GM18526 (cell line): ENCODE data around the gene KDM5C.

Source experiments
- POLR2A ChIP-seq: IDR thresholded peaks from 3 replicates; pipeline ENCODE4 v1.6.1; 2011; ENCODE audit not compliant: insufficient read length; ENCODE audit errors: extremely low read depth

The KDM5C gene

GRCh38 chrX:53256446-53257041 is 31.5 kb upstream of the KDM5C start:
- TF ChIP-seq POLR2A: no peak

GRCh38 chrX:53255738-53256191 is 30.8 kb upstream of the KDM5C start:
- no peak for TF ChIP-seq POLR2A

GRCh38 chrX:53254570-53255461 is 29.8 kb upstream of the KDM5C start:
- no peak for TF ChIP-seq POLR2A

- TF ChIP-seq POLR2A: no peak
Observed at GRCh38 chrX:53253293-53254020, 28.4 kb upstream of the KDM5C start.

- TF ChIP-seq POLR2A: no peak
Observed at GRCh38 chrX:53251307-53251706, 26.3 kb upstream of the KDM5C start.

- TF ChIP-seq POLR2A: no peak
Observed at GRCh38 chrX:53250556-53250955, 25.5 kb upstream of the KDM5C start.

GRCh38 chrX:53249408-53250042 is 24.5 kb upstream of the KDM5C start:
- no peak for TF ChIP-seq POLR2A

- no peak for TF ChIP-seq POLR2A
Observed at GRCh38 chrX:53247928-53248327, 22.9 kb upstream of the KDM5C start.

GRCh38 chrX:53246231-53246630 is 21.2 kb upstream of the KDM5C start:
- no peak for TF ChIP-seq POLR2A

GRCh38 chrX:53244610-53245009 is 19.6 kb upstream of the KDM5C start:
- TF ChIP-seq POLR2A: no peak

GRCh38 chrX:53242310-53242709 is 17.3 kb upstream of the KDM5C start:
- TF ChIP-seq POLR2A: no peak

- TF ChIP-seq POLR2A: no peak
Observed at GRCh38 chrX:53241558-53241957, 16.6 kb upstream of the KDM5C start.

GRCh38 chrX:53239474-53239873 is 14.5 kb upstream of the KDM5C start:
- TF ChIP-seq POLR2A: no peak

- TF ChIP-seq POLR2A: no peak
Observed at GRCh38 chrX:53237056-53237455, 12.0 kb upstream of the KDM5C start.

- TF ChIP-seq POLR2A: no peak
Observed at GRCh38 chrX:53236025-53236679, 11.1 kb upstream of the KDM5C start.
